ENCODE results near the gene CPEB4. TPM values are rescaled to one million over a fixed set of nuclear protein-coding genes. Genes with fewer than 3 reads are reported as not detected.
A peak's percentile ranks its signal among the peaks of the same experiment; 100 is the strongest.

The CPEB4 gene
- total RNA-seq, 1 donor from 2014 or later, result 118 TPM

DNA sequence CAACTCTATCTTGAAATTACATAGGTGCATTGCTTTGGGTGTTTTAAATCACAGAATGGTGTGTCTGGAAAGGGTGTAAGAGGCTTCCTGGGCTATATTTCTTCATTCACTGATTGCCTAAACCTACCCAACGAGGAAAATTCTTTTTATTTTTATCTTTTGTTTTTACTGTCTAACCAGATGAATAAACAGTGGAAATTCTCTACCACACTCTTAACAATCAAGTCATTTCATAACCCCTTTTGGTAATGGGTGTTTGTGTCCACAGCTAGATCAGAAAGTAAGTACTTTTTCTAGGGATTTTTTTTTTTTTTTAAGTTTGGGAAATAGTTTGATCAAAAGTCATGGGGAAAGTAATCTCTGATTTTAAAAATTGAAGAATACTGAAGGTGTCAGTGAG lies 73.3 kb downstream of the CPEB4 start:
- ATAC-seq (ENCODE audit: poor library complexity) (no peak), DNase-seq (no peak)
- intact Hi-C loops (cut with DNase I), result no loop called here

DNA sequence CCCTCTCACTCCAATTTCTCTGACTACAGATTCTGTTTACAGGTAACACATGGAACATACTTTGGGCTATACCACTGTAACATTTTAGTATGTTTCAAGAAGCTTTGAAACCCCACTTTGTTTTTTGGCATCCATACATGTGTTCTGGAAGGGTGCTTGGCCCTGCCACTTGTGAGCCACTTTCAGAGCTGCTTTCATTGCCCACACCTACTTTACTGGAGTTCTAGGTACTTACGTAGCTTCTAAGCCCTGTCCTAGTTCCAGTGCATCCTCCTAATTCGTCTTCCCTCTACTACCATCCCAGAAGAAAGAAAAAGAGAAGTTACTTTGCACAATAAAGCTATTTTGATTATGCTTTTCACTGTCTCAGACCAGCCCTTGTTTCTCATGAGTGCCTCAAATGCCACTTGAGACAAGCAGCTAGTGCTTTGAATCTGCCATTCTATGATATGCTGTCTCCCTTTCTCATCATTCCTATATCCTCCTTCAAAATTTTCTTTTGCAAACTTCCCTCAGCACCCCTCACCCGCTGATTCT lies 74.4 kb downstream of the CPEB4 start:
- ATAC-seq (ENCODE audit: poor library complexity) (peak; percentile 43), DNase-seq (no peak)
- intact Hi-C loops (cut with DNase I), result no loop called here

DNA sequence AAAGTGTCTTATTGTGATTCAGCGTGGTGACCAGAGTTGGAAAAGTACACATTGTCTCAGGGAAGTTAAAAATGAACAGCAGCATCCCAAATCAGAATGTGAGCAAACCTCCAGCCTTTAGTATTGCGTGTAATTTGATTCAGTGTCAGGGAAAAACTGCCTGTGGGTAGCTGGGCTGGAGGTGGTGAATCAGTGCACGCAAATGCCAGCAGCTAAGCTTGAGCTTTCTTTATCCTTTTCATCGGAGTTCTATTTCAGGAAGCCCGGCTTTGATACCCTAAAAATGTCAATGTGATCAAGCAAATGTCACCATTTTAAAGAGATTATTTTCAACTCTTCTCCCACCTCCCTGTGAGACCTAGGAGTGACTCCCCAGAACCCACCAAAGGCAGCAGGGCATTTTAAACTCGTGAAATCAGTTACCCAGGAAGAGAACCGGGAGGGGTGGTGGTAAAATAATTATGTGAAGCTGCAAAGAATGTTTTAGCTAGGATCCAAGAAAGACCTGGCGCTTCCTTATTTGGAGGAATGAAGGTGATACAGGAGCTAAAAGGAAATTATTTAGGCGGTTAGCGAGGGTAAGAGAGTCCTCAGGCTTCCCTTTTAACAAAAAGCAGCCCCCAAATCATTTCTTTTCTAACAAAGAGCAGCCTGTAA lies 75.2 kb downstream of the CPEB4 start:
- peak; percentile 36 for ATAC-seq (ENCODE audit: poor library complexity)
- intact Hi-C loops (cut with DNase I), result no loop called here
- no peak for DNase-seq

DNA sequence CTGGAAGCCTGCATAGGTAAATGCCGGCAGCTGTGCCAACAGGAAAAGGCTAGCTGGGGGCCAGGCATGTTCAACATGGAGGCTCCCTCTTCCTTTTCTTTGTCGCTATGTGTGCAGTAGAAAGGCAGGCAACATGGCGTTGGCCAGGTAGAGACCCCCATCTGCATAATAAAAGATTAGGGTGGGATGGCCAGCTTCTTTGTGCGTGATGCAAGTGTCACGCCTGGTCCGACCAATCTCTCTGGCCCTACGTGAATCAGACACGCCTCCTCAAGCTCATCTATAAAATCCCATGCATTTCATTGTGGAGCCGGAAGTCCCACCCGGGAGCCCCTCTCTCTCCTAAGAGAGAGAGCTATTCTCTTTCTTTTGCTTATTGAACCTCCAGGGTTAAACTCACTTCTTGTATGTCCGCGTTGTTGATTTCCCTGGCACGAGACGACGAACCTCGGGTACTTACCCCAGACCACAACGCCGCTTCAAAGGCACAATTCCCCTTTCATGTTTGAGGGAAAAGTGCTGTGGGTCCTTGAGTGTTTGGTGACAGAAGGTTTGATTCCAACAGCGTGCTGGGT lies 75.8 kb downstream of the CPEB4 start:
- intact Hi-C loops (cut with DNase I), result no loop called here
- peak; percentile 21 for ATAC-seq (ENCODE audit: poor library complexity)
- no peak for DNase-seq

DNA sequence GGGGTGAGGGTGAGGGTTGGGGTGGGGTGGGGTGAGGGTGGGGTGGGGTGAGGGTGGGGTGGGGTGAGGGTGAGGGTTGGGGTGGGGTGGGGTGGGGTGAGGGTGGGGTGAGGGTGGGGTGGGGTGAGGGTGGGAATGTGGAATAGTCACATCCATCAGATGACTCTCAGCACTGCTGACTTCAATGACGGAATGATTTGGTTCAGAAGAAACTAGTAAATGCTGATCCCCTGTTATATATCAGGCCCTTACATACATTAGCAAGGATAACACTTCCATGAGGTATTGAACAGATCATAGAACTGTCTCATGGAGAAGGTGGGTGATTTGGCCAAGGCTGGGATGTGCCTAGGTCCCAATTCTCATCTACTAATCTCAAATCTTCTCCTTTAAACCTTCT lies 76.4 kb downstream of the CPEB4 start:
- intact Hi-C loops (cut with DNase I), result no loop called here
- ATAC-seq (ENCODE audit: poor library complexity) (no peak), DNase-seq (no peak)

DNA sequence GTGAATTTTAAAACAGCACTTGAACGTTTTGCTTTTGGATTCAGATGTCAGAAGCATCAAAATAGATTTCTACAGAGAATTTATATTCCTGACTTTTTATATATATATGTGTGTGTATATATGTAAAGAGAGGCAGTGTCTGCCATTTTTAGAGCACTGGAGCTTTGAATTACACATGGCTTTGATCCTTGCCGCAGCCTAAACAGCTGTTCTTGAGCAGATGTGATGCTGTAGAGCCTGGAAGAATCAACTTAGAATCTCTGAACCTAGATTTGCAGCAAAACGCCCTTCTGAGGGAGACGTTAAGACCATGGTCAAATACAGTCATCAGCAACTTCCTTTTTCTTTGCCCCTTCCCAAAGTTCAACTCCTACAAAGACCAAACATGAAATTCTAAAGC lies 79.1 kb downstream of the CPEB4 start:
- intact Hi-C loops (cut with DNase I), result no loop called here
- no peak for DNase-seq
- ATAC-seq (ENCODE audit: poor library complexity), result no peak

DNA sequence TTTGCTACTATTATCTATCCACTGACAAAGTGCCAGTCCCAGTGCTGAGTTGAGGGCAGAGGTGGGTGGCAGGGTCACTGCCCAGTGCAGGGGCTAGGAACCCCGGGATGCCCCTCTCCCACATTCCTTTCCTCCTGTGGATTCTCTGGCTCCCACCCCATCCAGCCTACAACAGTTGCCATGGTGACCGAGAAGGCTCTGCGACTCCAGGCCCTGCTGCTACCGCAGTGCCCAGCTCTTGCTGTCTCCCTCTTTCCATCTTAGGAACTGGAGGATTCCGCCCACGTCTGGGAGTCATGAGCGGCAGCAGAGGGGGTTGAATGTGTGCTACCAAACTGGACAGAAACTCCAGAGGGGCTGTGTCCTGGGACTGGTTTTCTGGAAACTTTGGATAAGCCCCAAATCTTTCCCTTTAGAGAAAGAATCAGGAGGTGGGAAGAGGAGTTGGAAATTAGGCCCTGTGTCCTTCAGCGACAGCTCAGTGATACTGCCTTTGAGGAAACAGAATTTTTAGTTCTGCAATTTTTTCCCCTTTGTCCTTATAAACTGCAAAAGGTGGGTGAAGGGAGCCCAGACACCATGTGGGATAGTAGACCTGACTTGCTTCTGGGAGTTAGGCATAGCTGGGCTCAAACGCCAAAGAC lies 80.1 kb downstream of the CPEB4 start:
- DNase-seq (no peak), ATAC-seq (ENCODE audit: poor library complexity) (no peak)
- intact Hi-C loops (cut with DNase I), result no loop called here

DNA sequence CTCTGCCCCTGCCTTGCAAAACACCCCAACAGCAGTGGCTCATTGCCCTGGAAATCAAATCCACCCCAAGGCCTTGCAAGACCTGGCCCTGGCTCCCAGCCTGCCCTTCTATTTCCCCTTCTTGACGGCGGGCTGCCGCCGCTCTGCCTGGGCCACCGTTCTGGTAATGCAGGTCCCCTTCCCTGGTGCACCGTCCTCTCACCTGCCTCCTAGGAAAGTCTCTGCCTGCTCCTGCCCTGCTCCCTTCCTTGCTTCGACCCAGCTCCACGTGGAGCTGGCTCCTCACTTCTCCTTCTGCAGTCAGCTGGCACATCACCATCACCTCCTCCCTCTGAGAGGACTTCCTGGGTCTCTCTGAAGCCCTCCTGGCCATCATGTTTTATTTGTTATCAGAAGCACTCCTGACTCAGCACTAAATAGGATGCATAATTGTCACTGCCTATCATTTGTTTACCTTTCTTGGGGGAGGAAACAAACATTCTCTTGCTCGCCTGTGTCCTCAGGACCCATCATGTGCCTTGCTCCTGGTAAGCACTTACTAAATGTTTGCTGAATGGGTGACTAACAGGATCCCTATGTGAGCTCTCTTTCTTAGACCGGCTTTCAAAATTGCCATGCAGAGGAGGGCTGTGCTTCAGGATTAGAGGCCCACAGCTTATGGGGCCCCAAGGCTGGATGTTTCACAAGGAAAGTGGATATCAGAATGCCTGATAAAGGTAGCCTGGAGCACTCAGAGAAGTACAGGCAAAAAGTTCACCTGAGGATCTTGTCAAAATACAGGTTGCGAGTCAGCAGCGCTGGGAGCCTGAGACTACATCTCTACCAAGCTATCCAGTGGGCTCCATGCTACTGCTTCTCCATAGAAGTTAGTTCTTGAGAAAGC lies 81.3 kb downstream of the CPEB4 start:
- DNase-seq (no peak), ATAC-seq (ENCODE audit: poor library complexity) (no peak)
- intact Hi-C loops (cut with DNase I), result loop anchor here (5.0 kb wide), 2 partner anchors 82 to 202 kb away; partner anchors contain the start of gene CPEB4

DNA sequence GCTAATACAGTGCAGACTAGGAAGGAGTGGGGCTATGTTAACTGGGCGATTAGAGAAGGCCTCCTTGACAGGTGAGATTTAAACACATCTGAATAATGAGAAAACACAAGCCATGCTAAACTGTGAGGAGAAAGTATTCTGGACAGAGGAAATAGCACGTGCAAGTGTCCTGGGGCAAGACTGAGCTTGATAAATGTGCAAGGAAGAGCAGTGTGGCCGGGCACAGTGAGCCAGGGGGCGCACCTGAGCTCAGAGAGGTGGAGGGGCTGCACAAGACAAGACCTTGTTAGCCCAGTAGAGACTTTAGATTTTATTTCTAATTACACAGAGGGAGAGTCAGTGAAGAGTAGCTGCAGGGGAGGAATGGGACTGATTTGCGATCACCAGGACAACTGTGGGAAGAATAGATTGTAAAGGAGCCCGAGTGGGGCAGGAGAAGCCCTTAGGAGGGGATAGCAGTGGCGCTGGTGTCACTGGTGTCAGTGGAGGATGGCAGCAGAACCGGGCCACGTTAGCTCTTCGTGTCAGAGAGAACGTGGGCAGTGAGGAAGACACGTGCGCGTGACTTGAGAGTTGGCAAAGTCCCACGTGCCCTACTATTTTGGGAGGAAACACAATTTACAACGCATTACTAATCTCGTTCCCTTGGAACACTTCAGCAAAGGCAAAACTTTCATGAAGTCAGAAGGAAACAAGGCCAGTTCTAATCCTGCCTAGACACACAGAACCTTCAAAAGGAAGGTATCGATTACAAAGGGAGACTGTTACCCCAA lies 82.9 kb downstream of the CPEB4 start:
- ATAC-seq (ENCODE audit: poor library complexity) (no peak), DNase-seq (no peak)
- intact Hi-C loops (cut with DNase I), result loop anchor here (5.0 kb wide), 2 partner anchors 84 to 204 kb away; partner anchors contain the start of gene CPEB4

DNA sequence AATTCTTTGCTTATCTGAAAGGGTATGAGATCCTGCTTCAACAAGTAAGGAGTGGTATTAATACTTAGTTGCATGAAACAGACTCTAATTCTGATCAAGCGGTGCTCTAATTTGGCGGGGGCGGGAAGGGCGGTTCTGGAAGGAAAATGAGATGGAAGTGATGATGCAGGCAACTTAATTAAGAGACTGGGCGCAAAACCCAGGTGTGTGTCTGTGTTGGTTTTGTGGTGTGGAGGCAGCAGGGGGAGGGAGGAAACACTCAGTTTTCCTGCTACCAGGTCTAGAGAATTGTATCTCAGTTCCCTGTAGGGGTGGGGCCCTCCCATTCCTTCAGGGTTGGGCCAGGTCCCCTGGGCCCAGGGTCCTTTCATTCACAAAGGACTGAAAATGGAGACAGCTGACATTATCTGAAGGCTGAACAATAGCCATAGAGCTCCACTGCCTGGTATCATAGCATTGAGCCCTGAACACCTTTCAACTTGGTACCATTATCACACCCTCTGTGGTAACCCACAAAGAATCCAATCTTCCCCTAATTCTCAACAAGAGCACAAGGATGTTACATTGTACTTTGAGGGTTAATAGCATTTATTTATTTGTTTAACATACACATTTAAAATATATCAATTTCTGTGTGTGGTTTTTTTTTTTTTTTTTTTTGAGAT lies 83.7 kb downstream of the CPEB4 start:
- intact Hi-C loops (cut with DNase I), result loop anchor here (2.0 to 5.0 kb wide), 3 partner anchors 85 to 353 kb away; partner anchors contain the start of gene CPEB4
- DNase-seq (no peak), ATAC-seq (ENCODE audit: poor library complexity) (no peak)

DNA sequence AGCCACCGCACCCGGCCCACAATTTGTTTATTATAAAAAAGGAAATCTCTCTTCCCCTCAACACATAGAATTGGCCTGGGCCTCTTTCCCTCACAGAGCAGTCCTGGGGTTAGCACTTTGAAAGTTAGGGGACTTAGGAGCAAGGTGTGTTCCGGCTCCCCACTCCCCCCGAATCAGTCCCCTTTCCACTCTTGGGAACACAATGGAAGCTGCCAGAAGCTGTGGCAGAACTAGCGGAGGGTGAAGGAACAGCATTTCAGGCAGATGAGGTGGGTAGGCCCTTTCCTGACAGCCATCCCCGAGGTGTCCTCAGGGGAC lies 84.4 kb downstream of the CPEB4 start:
- ATAC-seq (ENCODE audit: poor library complexity), result no peak
- intact Hi-C loops (cut with DNase I), result loop anchor here (2.0 to 5.0 kb wide), 3 partner anchors 85 to 354 kb away; partner anchors contain the start of gene CPEB4

DNA sequence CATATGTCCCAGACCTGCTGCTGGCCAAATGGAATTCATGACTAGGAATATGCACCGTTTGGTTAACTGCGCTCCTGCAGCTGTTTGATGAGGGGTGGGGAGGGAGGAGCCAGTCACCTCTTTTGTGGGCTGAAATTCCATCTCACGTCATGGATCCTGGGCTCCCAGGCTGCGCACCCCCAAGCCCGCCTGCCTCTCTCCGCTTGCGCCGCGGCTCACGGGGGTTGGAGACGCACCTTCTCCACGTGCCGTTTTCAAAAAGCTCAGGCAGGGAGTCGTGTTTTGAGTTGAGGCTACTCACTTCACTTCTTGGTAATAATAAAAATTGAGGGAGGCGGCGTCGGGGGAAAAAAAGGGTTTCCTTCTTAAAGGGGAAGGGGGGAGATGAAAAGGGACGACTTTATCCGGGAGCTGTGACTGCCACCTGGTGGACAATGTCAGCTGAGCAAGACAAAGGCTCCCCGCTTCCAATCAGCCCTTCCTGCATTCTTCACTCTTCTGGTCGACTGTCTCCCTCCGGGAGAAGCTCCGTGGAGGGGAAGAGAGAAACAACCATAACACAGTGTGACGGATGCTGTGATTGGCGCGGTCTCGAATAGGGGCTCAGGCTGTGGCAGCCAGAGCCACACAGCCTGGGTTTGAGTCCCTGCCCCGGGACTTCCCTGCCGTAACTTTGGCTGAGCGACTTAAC lies 84.9 kb downstream of the CPEB4 start:
- DNase-seq, result peak; percentile 82
- intact Hi-C loops (cut with DNase I), result loop anchor here (2.0 to 5.0 kb wide), 3 partner anchors 86 to 354 kb away; partner anchors contain the start of gene CPEB4
- ATAC-seq (ENCODE audit: poor library complexity), result peak; percentile 91

More for the DNA sequence above, 84.4 kb downstream of the CPEB4 start:
- DNase-seq, result no peak

DNA sequence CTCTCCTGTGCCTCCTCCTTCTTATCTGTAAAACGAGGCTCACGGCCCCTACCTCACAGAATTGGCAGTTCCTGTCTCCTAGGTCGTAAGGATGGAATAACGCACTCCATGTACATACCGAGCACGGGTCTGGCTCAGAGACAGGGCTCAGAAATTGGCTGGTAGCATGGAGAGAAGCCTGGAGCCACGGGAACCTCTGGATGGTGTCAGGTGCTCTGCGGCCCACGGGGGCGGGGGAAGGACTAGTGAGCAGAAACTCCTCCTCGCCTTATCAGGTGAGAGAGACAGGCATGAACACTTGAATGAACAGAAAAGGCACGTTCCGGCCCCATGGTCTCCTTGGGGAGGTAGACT lies 85.4 kb downstream of the CPEB4 start:
- intact Hi-C loops (cut with DNase I), result loop anchor here (2.0 to 5.0 kb wide), 3 partner anchors 86 to 355 kb away; partner anchors contain the start of gene CPEB4
- peak; percentile 55 for DNase-seq
- peak; percentile 63 for ATAC-seq (ENCODE audit: poor library complexity)

DNA sequence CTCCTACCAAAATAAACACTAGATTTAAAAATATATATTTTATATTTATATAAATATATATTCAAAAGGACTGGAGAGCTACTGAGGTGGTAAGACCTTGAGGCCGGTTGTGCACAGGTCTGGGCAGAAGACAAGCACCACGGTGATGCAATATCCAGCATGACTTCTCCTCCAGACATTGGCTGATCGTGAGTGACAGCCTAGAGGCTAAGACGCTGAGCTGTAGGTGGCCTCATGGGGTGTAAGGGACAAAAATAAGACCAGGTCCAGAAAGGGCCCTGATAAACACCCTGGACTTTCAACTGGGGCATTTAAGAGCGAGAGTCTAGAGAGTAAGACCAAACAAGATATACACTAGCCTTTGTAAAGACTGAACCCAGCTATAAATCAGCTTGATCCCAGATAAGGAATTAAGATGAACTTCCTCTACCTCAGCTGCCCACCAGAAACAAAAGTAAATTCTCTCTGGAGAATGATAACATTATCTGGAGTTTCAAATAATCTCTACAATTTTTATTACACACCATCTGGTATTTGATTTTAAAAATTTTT lies 86.6 kb downstream of the CPEB4 start:
- ATAC-seq (ENCODE audit: poor library complexity), result no peak
- intact Hi-C loops (cut with DNase I), result loop anchor here (5.0 kb wide), 2 partner anchors 87 to 207 kb away; partner anchors contain the start of gene CPEB4
- no peak for DNase-seq

DNA sequence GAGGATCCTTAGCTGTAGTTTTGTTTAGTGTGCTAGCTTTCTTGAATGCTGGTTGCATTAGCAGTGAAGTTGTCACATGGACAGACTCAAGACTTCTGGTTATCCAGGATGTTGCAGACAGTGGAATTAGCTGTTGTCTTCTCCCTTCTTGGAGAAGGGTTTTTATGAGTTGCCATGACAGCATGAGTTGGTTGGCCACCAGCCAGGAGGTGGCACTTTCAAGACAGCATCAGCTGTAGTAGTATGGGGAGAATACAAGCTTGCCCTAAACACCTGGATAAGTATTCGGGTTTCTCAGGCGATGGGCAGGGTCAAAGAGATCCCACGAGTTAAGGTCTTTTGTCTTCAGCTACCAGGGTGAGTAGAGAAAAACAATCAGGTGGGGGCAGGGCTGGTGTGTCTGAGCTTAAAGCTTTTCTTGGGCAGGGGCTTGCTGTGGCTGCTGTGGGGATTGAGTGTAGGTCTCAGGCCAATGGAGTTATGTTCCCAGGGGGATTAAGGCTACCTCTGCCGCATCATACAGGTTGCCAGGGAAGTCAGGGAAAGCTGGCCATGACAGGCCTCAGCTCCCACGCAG lies 93.1 kb downstream of the CPEB4 start:
- DNase-seq, result no peak
- intact Hi-C loops (cut with DNase I), result no loop called here

DNA sequence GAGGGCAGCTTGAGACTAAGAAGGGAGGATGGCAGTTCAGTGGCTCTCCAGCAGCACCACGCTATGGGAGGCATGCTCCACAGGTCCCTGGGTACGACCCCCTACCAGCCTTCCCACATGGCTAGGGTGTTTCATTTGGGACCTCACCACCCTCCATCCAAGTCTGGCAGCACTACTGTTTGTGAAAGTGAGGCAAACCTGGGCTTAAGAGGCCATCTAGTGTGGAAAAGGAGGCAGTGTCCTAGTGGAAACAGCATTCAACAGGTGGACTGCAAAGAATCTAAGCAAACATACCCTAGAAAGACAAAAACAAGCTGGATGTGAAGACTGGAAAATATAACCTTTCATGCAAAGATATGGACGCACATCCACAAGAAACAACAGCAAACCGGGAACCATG lies 96.1 kb downstream of the CPEB4 start:
- DNase-seq, result no peak
- ATAC-seq (ENCODE audit: poor library complexity), result peak; percentile 57
- intact Hi-C loops (cut with DNase I), result no loop called here

More for the DNA sequence above, 93.1 kb downstream of the CPEB4 start:
- ATAC-seq (ENCODE audit: poor library complexity), result no peak
